HG03159 (cell line): ENCODE measurements around the gene MYOG.

ENCODE experiments used
- ATAC-seq: cut with Tn5 transposase; IDR thresholded peaks from one replicate; pipeline ENCODE4 v1.9.1; 2021; ENCODE audit warnings: mild to moderate bottlenecking, moderate library complexity; ENCODE audit not compliant: unreplicated experiment

Gene MYOG

DNA sequence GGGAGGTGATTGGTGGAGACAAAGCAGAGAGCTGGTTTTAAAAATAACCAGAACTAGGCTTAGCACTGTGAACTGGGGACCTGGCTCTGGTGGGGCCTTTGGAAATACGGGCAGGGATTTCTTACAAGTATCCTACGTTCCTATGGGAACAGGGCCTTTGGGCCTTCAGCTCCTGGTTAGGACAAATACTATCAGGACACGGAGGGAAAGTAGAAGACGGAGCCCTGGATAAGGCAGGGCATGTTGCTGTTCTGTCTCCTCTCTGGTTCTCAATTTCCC, 5.3 kb upstream of the MYOG start:
- no peak for ATAC-seq

GRCh38 chr1:203090421-203091198, 4.8 kb upstream of the MYOG start:
- ATAC-seq, result no peak

DNA sequence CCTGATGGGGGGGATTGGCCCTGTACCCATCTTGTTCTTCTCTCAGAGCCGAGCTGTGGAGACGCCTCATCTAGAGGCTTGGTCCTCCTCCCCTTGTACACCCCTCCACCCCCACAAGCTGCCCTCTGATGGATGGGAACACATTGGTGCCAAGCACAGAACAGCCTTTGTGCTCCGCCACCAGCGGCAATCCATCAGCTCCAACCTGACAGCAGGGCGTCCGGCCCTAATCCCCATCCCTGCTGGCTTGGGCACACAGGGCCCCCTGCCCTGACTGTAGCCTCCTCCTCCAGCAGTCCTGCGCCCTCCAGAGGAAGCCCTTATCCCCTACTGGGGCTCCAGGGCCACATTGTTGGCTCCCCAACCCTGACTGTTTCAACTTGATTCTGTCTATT, 3.8 kb upstream of the MYOG start:
- ATAC-seq, result no peak

- no peak for ATAC-seq
Observed at GRCh38 chr1:203089001-203089650, 3.3 kb upstream of the MYOG start.

DNA sequence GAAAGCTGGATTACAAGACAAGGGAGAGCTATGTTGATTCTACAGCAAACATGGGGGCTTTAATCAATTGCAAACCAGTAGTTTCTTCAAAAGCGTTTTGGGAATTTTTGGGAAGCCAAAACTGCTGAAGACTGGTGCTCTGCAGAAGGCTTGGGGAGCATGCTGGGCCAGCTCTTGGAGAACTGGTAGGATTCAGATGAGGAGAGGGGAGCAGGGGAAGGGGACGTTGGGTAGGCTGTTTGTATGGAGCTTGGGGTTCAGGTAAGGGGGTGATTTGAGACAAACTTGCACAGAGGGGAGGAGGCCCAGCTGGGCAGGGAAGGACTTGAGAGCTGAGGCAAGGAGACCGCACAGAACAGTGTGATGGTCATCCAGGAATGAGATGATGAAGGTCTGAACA, 2.6 kb upstream of the MYOG start:
- no peak for ATAC-seq

DNA sequence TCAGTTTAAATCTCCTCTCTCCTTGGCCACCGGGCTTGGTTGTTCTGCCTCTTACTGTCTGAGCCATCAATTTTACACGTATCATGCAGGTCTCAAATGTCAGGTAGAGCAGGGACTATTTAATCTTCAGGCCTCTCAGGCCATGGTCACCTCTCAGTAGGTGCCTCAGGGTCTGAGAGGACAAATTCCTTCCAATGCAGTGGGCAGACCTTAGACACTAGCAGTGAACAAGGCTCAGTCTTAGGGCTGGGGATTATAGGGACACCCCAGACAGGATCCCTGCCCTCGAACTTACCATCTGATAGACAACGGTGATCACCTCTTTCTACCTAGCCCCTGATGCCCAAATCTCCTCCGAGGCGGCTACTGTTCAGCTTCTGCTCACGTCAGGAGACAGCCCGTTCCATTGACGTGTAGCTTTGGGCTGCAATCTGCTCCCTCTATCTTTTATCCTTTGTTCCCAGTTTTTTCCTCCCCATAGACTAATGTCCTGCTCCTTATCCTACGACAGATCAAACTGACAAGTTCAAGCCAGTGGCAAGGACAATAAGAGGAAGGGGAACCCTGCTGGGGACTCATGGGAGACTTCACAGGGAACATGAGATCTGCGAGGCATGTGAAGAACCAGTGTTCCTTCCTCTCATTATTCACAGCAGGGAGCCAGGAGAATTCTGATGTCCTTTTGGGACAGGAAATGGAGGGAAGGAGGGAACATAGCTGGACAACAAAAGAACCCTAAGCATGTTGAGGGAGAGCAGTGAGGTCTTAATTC, 1.4 kb upstream of the MYOG start:
- no peak for ATAC-seq

GRCh38 chr1:203084588-203085527, 954 bp downstream of the MYOG start:
- ATAC-seq, result no peak

DNA sequence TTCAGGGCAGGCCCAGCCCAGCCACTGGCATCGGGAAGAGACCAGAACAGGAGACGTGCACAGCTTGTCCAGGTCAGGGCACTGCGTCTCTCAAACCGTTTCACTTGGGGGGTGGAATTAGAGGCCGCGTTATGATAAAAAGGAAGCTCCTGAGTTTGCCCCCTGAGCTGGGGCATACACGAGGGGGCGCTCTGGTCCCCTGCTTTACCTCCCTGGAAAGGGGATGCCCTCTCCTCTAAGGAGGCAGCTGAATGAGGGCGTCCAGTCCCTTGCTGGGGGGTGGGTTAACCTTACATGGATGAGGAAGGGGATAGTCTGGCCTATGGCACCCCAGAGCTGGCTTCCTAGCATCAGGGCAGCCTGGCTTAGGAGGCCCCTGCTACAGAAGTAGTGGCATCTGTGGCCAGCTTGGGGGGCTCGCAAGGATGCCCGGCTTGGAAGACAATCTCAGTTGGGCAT, 2.3 kb downstream of the MYOG start:
- ATAC-seq, result no peak

- no peak for ATAC-seq
Observed at GRCh38 chr1:203082571-203083462, 3.0 kb downstream of the MYOG start.

DNA sequence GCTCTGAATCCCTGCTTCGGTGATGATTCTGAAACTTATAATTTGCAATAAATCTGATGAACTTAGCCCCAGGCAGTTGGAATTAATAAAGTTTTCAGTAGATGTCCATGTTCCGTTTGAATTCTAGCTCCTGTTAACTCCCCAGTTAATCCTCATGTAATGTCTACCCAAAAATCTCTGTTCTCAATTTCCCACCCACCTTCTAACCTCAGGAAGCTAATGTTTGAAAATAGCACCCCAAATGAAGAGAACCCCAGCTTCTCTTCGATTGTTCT, 3.6 kb downstream of the MYOG start:
- no peak for ATAC-seq

GRCh38 chr1:203081465-203082230, 4.2 kb downstream of the MYOG start:
- ATAC-seq, result no peak

- ATAC-seq, result no peak
Observed at GRCh38 chr1:203080456-203080855, 5.4 kb downstream of the MYOG start.

GRCh38 chr1:203078478-203078877, 7.3 kb downstream of the MYOG start:
- no peak for ATAC-seq

GRCh38 chr1:203077956-203078355, 7.9 kb downstream of the MYOG start:
- ATAC-seq, result no peak

GRCh38 chr1:203077367-203077766, 8.4 kb downstream of the MYOG start:
- ATAC-seq, result no peak

GRCh38 chr1:203076031-203076511, 9.7 kb downstream of the MYOG start:
- no peak for ATAC-seq

DNA sequence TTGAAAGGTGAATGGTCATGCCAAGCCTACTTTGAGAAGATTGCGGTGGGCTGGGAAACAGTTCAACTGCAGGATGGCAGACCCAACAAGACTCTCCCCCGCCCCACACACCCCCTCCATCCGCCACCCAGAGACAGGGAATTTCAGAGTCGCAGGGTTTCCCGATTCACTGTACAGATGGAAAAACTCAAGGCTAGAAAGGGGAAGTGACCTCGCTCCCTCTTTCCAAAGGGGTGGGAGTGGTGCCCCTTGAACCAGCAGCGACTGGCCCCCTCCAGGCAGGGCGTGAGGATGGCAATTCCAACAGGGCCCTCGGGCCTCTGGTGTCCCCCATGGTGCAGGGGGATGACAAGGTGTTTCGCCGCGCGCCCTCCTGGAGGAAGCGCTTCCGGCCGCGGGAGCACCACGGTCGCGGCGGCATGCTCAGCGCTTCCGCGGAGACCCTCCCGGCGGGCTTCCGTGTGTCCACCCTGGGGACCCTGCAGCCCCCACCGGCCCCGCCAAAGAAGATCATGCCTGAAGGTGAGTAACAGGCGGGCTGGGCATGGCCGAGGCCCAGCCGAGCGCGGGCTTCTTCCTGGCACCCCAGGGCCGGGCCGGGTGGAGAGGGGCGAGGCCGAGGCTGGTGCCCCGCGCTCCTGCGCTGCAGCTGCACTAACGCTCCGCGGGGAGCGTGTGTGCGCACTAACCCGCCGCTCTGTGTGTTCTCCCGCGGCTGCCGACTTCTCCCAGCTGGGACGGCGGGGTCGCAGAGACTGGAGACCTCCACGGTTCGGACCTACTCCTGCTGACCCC, 10.4 kb downstream of the MYOG start:
- ATAC-seq, result no peak

DNA sequence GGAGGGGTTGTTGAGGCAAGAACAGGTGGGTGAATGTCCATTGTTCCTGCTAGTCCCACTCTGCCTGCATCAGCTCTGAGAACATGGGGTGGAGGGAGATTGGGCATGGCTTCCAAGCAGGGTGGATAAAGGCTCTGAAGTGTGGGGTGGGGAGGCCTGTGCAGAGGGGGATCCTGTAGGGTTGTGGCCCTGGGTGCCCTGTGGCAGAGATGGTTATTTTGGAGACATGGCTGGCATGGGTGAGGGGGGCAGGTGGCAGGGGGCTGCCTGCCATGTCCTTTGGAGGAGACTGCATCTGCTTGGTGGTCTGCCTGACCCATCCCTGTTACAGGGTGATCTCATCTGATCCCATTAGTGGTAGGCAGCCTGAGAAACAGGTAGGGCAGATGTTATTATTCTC, 11.2 kb downstream of the MYOG start:
- ATAC-seq, result no peak

GRCh38 chr1:203073469-203073868, 12.3 kb downstream of the MYOG start:
- no peak for ATAC-seq
